GM21786 (cell line): ENCODE results near the gene ILKAP.

Experiments used
- ATAC-seq: cut with Tn5 transposase; IDR thresholded peaks from one replicate; pipeline ENCODE4 v1.9.1; 2021; ENCODE audit not compliant: unreplicated experiment

ILKAP gene

GRCh38 chr2:238138331-238139195 lies 64.9 kb downstream of the ILKAP start, which contains the start of gene KLHL30:
TSS of gene KLHL30 (plus strand) at chr2:238138668. CDS start at chr2:238140755, 2,087 bp downstream.
- ATAC-seq = no peak

GRCh38 chr2:238137885-238138284 lies 65.6 kb downstream of the ILKAP start:
- no peak for ATAC-seq

- no peak for ATAC-seq
Measured at GRCh38 chr2:238136820-238137537, 66.5 kb downstream of the ILKAP start.

GRCh38 chr2:238135601-238136150 lies 67.8 kb downstream of the ILKAP start:
- ATAC-seq = no peak

GRCh38 chr2:238134393-238134785 lies 69.1 kb downstream of the ILKAP start:
- no peak for ATAC-seq

- ATAC-seq = no peak
Measured at GRCh38 chr2:238133499-238134392, 69.7 kb downstream of the ILKAP start.

GRCh38 chr2:238132463-238133450 lies 70.7 kb downstream of the ILKAP start:
- ATAC-seq = no peak

GRCh38 chr2:238131761-238132462 lies 71.6 kb downstream of the ILKAP start:
- no peak for ATAC-seq

GRCh38 chr2:238130696-238131628 lies 72.5 kb downstream of the ILKAP start:
- ATAC-seq = no peak

GRCh38 chr2:238130111-238130695 lies 73.3 kb downstream of the ILKAP start:
- ATAC-seq = no peak

GRCh38 chr2:238129166-238130010 lies 74.1 kb downstream of the ILKAP start:
- no peak for ATAC-seq

GRCh38 chr2:238128534-238129001 lies 74.9 kb downstream of the ILKAP start:
- no peak for ATAC-seq

GRCh38 chr2:238128061-238128440 lies 75.4 kb downstream of the ILKAP start:
- ATAC-seq = no peak

GRCh38 chr2:238127165-238128060 lies 76.1 kb downstream of the ILKAP start:
- ATAC-seq = no peak

GRCh38 chr2:238126775-238127164 lies 76.7 kb downstream of the ILKAP start:
- ATAC-seq = no peak

- ATAC-seq = no peak
Measured at GRCh38 chr2:238126338-238126737, 77.2 kb downstream of the ILKAP start.
